NCI-H226 (cell line): Measurements from ENCODE around the gene EEFSEC.
A peak's percentile ranks its signal among the peaks of the same experiment; 100 is the strongest.

Experiments used
- DNase-seq: peaks from one replicate; pipeline ENCODE4 v3.0.0-alpha.2; 2015

EEFSEC gene

DNA sequence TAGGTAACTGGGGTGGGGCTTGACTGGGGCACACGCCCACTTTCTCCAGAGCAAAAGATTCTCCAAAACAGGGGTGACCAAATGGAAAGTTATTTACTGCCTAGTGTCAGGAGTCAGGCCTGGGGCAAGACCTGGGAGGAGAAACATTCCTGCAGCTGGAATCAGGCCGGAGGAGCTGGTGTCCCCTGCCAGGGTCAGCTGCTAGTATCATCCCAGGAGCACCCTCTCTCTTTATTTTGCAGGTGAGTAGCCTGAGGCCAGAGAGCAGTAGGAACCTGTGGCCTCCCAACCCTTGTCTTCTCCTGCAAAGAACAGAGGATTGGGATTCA, 280.5 kb downstream of the EEFSEC start:
- no peak for DNase-seq

DNA sequence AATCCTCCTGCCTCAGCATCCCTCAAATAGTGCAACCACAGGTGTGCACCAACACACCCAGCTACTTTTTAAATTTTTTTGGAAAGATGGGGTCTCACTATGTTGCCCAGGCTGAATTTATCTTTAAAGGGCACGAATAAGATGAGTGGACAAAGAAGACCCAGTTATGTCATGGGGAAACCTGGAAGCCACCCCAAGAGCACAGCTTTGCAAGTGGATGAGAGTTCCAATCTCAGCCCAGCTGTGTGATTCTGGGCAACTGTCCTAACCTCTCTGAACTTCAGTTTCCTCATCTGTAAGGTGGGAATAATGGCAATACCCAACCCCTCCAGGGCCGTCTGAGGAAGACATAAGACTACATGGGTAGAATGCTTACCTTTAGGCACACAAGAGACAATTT, 281.2 kb downstream of the EEFSEC start:
- DNase-seq = no peak

DNA sequence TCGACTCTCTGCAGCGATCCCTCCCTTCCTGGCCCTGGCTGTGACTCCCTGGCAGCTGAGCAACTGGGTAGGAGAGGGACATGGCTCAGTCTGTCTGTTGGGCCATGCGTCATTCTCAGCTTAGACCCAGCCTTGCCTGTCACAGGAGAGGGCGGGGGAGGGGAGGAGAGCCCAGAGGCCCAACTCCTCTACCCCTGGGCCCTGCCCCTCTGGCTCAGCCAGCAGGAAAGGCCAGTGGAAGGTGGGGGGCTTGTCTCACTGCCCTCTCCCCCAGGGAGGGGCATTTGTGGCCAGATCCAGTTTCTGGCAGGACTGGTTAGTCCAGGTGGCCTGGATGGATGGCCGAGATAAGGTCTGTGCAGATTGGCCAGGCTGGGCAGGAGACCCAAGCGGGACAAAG, 281.8 kb downstream of the EEFSEC start:
- DNase-seq = no peak

DNA sequence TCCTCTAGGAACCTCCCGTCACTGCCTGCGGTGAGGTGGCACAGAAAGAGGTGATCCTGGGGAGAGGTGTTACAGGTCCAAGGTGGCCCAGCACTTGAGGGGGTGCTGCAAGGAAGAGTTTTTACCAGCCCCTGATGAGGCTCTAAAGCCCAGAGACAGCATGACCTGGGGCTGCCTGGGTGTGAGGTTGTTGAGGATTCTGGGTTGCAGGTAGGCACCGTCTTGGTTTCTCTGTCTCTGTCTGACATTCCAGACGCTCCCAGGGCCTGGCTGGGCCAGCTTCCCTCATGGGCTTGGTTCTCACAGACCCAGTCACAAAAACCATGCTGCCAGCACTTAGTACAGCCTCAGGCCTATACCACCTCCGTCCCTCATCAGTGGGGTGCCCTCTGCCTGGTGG, 282.3 kb downstream of the EEFSEC start:
- DNase-seq = no peak

- DNase-seq = no peak
Measured at GRCh38 chr3:128436214-128436613, 282.9 kb downstream of the EEFSEC start.

- no peak for DNase-seq
Measured at GRCh38 chr3:128438488-128439072, 285.3 kb downstream of the EEFSEC start.

DNA sequence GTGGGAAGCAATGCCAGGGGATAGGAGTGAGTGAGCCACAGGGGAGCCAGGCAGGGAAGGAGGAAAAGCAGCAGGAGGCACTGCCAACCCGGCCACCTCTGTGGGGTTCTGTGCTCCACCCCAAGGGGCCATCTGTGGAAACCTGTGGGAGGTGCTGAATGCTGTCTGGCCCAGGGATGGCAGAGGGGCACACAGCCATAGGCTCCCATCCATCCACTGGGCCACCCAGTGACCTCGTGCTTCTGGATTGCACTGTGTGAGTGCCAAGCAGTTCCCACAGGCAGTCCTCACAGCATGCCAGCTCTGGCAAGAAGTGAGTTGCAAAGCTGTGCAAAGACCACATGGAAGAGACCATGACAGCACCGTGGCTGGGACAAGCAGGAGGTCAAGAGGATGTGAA, 285.9 kb downstream of the EEFSEC start:
- DNase-seq = peak; percentile 59

- no peak for DNase-seq
Measured at GRCh38 chr3:128442070-128442469, 288.8 kb downstream of the EEFSEC start.

DNA sequence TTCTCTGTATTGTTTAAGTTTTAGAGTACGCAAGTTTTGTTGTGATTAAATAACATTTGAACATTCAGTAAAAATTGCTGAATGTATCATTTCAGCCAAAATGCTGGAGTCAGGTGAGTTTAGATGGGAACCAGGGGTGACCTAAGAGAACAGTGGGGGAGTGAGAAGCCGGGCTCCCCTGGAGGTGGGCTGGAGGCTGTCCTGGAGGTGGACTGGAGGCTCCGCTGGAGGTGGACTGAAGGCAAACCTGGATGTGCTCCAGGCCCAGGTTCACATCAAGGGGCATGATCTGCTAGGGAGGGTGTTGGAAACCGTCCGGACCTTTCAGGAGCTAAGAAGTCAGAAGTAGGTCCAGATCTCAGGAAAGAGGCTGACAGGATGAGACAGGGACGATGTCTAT, 289.7 kb downstream of the EEFSEC start:
- DNase-seq = no peak

DNA sequence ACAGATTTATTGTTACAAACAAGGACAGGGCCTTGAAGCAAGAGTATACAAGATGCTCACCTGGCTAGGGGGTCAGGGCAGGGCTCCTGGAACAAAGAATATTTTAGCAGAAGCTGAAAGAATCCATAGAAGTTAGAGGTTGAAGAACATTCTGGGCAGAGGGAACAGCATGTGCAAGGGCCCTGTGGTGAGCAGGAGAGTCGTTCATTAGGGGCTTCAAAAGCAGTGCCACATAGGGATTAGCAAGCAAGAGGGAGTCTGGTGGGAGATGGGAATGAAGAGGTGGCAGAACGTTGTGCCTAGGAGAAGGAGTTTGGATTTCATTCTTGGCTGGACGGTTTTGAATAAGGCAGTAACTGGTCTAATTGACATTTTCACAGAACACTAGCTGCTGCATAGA, 290.5 kb downstream of the EEFSEC start:
- DNase-seq = no peak

- no peak for DNase-seq
Measured at GRCh38 chr3:128445357-128445756, 292.1 kb downstream of the EEFSEC start.

GRCh38 chr3:128446821-128447220, 293.5 kb downstream of the EEFSEC start:
- no peak for DNase-seq

- no peak for DNase-seq
Measured at GRCh38 chr3:128447561-128448013, 294.3 kb downstream of the EEFSEC start.

GRCh38 chr3:128448491-128448890, 295.2 kb downstream of the EEFSEC start:
- no peak for DNase-seq

DNA sequence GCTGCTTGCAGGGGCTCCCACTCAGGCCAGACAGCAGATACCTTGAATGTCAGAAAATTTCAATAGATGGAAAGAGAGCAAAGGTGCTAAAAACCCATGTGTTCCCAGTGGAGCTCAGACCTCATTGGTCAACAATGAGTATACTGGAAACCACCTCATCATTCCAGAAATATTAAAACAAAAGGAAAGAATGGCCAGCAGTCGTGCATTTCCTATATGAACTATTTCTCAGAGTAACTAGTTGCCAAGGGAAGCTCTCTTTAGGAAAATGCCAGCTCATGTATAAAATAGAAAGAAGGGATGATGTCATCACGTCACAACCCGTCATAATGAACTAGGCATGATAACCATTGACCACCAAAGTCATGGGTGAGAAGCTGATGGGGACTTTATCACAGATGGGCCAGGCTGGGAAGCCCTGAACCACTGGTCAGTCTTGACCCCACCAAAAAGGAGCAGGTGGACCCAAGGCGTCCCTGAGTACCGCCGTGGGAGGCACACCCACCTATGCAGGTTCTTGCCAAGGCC, 295.9 kb downstream of the EEFSEC start:
- no peak for DNase-seq

DNA sequence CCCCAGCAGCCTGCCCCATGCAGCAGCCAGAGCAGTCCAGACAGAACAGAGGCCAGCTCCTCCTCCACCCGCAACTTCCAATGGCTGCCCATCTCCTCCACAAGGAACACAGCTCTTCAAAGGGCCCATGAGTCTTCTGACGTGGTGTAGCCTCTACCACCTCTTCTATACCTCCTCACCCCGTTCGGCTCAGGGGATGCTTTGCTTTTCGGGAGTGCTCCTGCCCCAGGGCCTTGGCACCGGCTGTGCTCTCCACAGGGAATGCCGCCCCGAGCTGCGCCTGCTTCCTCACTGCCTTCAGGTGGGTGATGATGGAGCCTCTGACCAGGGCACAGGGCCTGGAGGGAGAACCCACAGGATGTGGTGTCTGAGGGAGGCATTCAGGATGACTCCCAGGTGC, 298.8 kb downstream of the EEFSEC start:
- DNase-seq = no peak

- no peak for DNase-seq
Measured at GRCh38 chr3:128452678-128453275, 299.5 kb downstream of the EEFSEC start.

DNA sequence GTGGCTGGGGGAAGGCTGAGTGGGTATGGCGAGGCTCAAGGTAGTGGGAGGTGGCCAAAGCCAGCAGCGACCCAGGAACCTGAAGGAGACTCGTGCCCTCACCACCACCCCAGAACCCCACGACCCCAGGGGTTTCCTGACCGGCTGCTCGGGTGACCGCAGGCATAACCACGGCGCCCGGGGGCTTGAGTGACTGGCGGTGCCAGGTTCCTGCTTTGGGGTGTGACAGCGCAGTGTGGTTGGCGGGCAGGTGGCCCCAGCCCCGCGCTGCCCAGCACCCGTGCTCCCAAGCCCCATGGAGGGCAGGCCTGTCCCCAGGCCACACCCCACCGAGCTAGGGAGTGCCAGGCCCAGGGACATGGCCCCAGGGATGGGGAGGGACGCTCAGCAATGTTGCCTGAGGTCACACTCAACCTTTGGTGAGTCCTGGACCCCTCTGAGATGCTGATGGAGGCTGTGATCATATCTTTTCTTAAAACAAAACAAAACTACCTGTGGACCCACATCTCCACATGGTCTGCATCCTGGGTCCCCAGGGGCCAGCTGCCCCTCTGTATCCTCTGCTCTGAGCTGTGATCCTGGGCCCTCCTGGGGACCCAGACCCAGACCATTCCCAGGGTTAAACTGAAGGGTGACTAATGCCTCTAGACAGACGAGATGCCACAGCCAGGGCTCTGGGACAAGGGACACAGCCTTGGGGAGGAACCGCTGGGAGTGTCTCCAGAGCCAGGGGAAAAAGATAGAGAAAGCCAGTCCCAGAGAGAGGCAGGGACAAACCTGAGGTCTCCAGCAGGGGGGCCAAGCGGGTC, 300.4 kb downstream of the EEFSEC start:
- DNase-seq = no peak

- DNase-seq = no peak
Measured at GRCh38 chr3:128454310-128454618, 301.0 kb downstream of the EEFSEC start.

- no peak for DNase-seq
Measured at GRCh38 chr3:128455116-128455515, 301.8 kb downstream of the EEFSEC start.

- no peak for DNase-seq
Measured at GRCh38 chr3:128455786-128456748, 302.8 kb downstream of the EEFSEC start.

- no peak for DNase-seq
Measured at GRCh38 chr3:128456776-128457715, 303.8 kb downstream of the EEFSEC start.
